GM12878 (cell line): ENCODE data around the gene PBRM1.

Source experiments
- EZH2 ChIP-seq: IDR thresholded peaks from 2 replicates; pipeline ENCODE4 v1.6.1; 2012; ENCODE audit warnings: low read depth, mild to moderate bottlenecking, control low read depth, inconsistent platforms, low read length, borderline replicate concordance; ENCODE audit not compliant: control insufficient read depth
- RAD21 ChIP-seq: IDR thresholded peaks from 2 replicates; pipeline ENCODE4 v1.6.1; 2011; ENCODE audit warnings: mild to moderate bottlenecking, low read depth, low read length, moderate library complexity; ENCODE audit not compliant: insufficient read depth
- RB1 ChIP-seq: fragments of 450-650 bp; formaldehyde crosslinking; IDR thresholded peaks from 2 replicates; pipeline ENCODE4 v1.6.1; 2017; ENCODE audit warnings: mild to moderate bottlenecking, borderline replicate concordance
- TCF3 ChIP-seq: IDR thresholded peaks from 2 replicates; pipeline ENCODE4 v1.6.1; 2012; ENCODE audit warnings: low read depth, mild to moderate bottlenecking, low read length, borderline replicate concordance; ENCODE audit not compliant: insufficient read depth
- TF ChIP-seq, protein P1 (sequence below): fragments of 450-650 bp; formaldehyde crosslinking; IDR thresholded peaks from 2 replicates; pipeline ENCODE4 v1.4.0; 2020; ENCODE audit warnings: mild to moderate bottlenecking, moderate library complexity
- TF ChIP-seq, protein P2 (sequence below), 3 experiments: IDR thresholded peaks in 2 of 3; conservative IDR thresholded peaks in 1 of 3; 2 replicates each; pipeline ENCODE4 v1.5.1; 2011; ENCODE audit warnings: low read depth in 3 of 3, low read length in 3 of 3, mild to moderate bottlenecking in 3 of 3, control low read depth in 2 of 3, moderate library complexity in 2 of 3, inconsistent platforms in 1 of 3, mixed read lengths in 1 of 3; ENCODE audit not compliant: control insufficient read depth in 2 of 3, insufficient read depth in 1 of 3; ENCODE audit errors: extremely low read depth in 1 of 3

GRCh38 chr3:52504977-52505376, 180.7 kb downstream of the PBRM1 start:
- TF ChIP-seq RAD21 = no peak
- TF ChIP-seq, protein P1, sequence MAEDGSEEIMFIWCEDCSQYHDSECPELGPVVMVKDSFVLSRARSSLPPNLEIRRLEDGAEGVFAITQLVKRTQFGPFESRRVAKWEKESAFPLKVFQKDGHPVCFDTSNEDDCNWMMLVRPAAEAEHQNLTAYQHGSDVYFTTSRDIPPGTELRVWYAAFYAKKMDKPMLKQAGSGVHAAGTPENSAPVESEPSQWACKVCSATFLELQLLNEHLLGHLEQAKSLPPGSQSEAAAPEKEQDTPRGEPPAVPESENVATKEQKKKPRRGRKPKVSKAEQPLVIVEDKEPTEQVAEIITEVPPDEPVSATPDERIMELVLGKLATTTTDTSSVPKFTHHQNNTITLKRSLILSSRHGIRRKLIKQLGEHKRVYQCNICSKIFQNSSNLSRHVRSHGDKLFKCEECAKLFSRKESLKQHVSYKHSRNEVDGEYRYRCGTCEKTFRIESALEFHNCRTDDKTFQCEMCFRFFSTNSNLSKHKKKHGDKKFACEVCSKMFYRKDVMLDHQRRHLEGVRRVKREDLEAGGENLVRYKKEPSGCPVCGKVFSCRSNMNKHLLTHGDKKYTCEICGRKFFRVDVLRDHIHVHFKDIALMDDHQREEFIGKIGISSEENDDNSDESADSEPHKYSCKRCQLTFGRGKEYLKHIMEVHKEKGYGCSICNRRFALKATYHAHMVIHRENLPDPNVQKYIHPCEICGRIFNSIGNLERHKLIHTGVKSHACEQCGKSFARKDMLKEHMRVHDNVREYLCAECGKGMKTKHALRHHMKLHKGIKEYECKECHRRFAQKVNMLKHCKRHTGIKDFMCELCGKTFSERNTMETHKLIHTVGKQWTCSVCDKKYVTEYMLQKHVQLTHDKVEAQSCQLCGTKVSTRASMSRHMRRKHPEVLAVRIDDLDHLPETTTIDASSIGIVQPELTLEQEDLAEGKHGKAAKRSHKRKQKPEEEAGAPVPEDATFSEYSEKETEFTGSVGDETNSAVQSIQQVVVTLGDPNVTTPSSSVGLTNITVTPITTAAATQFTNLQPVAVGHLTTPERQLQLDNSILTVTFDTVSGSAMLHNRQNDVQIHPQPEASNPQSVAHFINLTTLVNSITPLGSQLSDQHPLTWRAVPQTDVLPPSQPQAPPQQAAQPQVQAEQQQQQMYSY (CRISPR knock-in tag) = no peak
- no peak for TF ChIP-seq TCF3
- no peak for TF ChIP-seq RB1
- TF ChIP-seq EZH2 = no peak
- TF ChIP-seq, protein P2, sequence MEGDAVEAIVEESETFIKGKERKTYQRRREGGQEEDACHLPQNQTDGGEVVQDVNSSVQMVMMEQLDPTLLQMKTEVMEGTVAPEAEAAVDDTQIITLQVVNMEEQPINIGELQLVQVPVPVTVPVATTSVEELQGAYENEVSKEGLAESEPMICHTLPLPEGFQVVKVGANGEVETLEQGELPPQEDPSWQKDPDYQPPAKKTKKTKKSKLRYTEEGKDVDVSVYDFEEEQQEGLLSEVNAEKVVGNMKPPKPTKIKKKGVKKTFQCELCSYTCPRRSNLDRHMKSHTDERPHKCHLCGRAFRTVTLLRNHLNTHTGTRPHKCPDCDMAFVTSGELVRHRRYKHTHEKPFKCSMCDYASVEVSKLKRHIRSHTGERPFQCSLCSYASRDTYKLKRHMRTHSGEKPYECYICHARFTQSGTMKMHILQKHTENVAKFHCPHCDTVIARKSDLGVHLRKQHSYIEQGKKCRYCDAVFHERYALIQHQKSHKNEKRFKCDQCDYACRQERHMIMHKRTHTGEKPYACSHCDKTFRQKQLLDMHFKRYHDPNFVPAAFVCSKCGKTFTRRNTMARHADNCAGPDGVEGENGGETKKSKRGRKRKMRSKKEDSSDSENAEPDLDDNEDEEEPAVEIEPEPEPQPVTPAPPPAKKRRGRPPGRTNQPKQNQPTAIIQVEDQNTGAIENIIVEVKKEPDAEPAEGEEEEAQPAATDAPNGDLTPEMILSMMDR (IDR thresholded peaks at IDR 0.05 in 2 of 3, conservative IDR thresholded peaks at IDR 0.05 in 1 of 3; ENCODE audit: control insufficient read depth in 2 of 3, extremely low read depth in 1 of 3, insufficient read depth in 1 of 3, low read depth in 3 of 3, low read length in 3 of 3) = no peak
